Activated T-cell treated with anti-CD3 and anti-CD28 coated beads, Interleukin-2, amount 50 U/mL, for 1 hour (primary cell): ENCODE results near the gene RAB20.

Experiments
- DNase-seq: peaks from one replicate; pipeline ENCODE4 v3.0.0-alpha.2; 2020

RAB20 gene

DNA sequence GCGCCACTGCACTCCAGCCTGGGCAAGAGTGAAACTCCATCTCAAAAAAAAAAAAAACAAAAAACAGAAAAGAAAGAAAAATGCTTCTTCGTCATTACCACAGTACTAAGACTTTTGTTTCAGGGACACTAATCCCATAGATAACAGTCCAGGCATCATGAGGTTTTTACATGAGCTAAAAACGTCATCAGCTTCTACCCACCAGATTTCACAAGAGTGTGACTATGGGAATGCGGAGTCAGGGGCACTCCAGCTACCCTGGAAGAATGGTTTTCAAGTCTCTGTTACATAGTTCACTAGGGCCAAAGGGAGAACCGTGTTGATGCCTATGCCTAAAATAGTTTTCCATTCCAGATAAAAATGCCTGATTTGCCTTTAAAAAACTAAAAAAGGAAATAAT is 33.2 kb downstream of the RAB20 start:
- DNase-seq = no peak

DNA sequence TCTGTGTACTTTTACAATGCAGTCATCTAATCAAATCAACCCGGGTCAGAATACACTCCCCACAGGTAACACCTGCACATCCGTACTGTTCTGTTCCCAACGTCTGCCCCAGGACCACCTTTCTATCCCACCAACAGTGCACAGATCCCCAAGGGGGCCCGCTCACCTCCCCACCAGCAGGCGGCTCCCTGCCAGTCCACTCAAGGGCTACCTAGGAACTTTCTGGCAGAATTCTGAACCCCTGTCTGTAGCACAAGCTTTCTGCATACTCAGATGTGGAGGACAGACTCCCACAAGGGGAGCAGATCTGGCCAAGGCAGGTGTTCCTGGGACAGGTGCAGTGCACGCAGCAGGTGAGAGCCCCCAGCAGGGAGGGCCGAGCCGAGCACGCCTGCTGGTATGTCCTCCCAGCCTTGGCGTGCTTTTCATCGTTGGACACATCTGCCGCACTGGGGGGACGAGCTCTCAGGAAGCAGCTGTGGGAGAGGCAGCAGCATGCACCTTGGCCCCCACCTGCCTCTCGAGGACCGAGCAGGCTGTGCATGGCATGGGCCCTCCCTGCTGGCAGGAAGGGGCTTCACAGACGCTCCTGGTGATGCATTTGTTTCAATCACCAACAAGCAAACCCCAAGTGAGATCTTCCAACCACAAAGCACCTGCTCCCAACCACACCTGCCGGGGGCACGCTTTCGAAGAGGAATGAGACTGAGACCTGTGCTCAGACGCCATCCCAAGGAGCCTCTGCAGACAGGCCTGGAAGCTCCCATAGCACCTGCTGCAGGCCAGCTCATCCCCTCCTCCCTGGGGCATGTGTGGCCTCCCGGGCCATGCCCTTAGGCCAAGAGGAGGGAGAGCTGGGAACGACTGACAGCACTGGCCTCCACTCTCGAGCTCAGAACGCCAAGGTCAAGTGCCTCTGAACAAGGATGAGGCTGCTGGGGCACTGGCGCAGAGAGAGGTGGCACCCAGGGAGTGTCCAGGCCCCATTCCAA is 35.9 kb downstream of the RAB20 start:
- no peak for DNase-seq

DNA sequence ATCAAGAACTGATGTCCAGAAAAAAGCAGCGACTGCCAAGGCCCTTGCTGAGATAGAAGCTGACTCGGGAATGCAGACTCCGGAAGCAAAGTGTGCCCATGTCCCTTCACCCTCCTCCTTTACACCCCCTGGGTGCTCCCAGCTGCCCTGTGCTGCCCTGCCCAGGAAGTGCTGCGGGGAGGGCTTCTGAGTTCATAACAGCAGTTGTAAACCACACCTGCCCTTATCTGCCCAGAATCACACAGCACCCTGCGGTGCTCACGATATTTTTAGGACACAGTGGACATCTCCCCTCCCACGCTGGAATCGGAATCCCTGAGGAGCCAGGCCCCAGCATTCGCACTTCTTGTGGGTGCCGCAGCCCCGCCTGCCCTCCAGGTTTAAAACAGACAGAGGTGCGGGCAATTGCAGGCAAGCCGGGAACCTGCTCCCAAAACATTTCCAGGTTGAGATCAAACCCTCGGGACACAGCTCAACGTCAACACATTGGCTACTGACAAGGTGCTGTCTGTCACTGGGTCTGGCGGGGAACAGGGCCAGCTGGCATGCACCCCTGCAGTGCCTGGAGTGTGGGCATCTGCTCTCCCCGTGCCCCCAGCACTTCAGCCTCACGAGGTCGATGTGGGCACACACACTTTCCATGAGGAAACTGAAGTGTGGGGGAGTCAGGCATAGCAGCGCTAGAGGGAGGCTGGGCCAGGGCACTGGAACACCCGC is 36.8 kb downstream of the RAB20 start:
- no peak for DNase-seq

DNA sequence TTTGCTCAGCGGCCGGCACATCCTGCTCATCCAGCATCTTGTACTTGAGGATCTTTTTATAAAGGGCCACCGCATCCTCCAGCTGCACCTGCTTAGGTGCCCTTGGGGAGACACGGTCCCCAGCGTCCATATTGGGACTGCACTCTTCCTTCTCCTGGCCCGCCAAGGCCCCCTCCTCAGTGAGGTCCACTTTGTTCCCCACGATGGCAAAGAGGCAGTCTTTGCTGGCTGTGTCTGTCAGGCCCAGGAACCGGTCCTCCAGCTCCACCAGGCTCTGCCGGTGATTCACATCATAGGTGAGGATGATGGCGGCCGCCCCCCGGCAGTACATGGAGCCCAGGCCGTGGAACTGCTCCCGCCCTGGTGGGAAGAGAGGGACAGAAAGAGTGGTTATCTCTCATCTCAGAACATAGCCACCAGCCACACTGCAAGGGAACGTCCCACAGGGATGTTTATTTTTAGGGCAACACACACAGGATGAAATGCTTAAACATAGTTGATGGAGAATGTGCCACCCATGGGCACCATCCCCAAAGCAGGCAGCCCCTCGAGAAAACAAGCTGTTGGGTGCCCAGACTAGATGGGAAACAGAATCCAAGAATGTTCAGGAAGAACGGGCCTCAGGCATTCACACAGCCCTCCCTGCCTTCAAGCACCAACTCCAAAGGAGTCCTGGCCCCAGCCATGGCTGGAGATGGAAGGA is 37.5 kb downstream of the RAB20 start:
- no peak for DNase-seq

DNA sequence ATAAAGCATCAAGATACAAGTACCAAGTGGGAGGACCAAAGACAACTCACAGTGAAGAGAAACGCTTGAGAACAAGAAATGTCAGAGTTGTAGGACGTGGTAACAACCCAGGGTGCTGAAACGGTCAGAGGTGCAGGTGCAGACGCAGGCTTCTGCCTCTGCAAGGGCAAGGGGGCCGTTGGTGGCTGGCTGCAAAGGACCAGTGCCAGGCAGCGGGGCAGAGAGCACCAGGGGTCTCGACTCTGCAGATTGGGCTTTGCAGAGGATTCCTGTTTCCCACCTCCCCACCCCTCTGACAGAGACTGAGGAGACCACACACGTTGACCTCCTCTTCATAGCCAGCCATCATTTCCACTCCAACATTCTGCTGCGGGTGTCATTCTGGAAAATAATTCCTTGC is 38.3 kb downstream of the RAB20 start:
- DNase-seq = no peak

DNA sequence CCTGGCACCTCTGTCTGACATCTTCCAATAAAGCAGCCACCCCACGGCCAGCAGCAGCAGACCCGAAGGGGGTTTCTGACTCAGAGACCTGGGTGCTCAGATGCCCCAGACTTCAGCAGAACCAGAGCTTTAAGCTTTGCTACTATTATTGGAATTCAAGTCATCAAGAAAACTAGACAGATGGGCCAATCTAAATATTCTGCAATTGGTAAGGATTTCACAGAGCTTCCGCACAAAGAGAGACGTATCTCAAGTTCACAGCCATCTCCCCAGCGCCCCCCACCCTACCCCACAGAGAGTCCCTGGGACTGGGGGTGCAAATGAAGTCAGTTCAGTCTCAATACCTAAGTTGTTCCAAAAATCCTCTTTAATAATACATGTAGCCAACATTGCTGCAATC is 38.8 kb downstream of the RAB20 start:
- DNase-seq = no peak

DNA sequence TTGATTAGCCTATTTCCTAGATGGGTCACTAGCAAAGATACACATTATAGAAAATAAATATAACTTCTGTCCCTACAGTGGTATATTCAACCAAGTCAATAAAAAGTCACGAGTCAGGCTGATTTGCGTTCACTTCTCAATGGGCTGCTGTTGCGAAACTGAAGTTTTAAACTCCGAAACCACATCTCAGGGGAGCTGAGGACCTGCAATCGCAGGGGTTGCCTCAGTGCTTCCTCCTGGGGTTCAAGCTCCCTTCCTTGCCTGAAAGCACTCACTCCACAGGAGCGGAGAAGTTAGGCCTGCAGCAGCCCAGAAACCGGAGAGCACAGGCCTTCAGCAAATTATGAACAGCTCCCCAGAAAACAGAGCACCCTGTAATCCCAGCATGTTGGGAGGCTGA is 39.6 kb downstream of the RAB20 start:
- no peak for DNase-seq

DNA sequence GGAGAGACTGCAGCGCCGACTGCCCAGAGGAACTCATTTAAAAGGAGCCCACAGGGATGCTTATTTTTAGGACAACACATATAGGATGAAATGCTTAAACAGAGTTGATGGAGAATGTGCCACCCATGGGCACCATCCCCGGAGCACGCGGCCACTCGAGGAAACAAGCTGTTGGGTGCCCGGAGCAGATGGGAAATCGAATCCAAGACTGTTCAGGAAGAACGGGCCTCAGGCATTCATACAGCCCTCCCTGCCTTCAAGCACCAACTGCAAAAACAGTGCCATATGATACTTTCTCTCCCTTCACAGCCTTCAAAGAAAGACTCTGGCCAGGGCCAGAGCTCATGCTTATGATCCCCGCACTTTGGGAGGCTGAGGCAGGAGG is 40.2 kb downstream of the RAB20 start:
- DNase-seq = no peak

DNA sequence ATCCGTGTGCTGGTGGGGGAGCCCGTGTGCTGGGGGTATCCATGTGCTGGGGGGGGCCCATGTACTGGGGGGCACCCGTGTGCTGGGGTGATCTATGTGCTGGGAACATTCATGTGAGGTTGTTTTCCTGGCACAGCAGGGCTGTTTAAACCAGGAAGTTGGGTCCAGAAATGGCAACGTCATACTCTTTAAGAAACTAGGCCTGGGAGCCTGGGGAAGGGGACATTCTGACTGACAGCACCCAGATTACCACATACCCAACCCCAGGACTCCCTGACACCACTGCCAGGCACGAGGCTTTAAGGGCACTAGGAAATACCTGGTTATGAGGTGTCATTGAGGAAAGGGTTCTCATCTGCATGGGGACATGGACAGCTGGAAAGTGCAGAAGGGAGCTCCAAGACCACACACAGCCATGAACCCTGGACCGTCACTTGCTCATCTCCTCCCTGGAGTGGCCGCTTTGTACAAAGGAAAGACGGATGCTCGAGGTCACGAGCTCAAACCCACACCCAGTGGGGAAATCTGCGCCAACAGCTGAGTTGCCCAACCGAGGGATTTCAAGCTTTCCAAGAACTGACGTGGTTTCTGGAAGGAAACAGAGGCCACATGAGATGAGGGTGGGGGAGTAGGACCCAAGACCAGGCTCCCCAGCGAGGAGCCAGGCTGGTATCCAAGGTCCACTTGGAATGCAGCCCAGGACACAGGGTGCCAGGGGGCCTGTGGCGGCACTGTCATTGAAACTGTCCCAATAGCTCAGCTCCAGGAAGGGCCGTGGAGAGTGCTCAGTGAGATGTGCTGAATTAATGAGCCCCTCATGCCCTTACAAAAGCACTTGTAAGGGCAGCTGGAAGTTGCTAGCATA is 40.9 kb downstream of the RAB20 start:
- DNase-seq = no peak

DNA sequence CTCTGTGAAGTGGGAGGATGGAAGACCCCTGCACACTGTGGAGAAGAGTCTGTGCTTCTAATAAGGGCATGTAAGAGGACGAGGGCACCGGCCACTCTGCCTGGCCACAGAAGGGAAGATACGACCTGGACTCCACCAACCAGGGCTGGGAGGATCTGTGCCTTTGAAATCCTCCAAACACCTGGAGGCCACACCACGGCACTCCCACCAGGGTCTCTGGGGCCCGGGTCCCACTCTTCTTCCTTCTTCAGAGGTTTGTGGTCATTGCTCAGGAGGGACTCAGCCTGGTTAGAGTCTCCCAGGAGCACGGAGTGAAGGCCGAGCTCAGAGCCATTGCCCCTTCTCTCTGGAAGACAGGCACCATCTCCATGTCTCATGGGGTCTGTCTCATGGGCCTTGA is 42.0 kb downstream of the RAB20 start:
- DNase-seq = no peak

DNA sequence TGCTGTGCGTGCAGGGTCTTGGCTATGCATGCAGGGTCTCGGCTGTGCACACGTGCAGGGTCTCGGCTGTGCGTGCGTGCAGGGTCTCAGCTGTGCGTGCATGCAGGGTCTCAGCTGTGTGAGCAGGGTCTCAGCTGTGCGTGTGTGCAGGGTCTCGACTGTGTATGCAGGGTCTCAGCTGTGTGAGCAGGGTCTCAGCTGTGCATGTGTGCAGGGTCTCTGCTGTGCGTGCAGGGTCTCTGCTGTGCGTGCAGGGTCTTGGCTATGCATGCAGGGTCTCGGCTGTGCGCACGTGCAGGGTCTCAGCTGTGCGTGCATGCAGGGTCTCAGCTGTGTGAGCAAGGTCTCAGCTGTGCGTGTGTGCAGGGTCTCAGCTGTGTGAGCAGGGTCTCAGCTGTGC is 42.5 kb downstream of the RAB20 start:
- DNase-seq = no peak

DNA sequence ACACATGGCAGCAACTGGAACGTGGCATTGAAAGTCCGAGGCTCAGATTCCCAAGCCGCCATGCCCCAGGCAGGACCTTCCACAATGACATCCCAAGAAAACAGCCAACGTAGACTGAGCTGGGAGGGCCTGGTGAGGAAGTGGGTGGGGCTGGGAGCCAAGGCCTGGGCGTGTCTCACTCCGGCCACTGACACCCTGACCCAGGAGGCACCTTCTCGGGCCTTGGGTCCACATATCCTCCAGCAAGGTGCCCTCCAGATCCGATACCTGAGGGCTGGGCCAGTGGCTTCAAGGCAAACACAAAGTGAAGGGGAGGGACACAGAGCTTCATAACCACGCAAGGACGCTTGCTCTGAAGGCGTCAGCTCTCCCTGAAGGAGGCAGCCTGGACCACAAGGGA is 43.0 kb downstream of the RAB20 start:
- DNase-seq = no peak

DNA sequence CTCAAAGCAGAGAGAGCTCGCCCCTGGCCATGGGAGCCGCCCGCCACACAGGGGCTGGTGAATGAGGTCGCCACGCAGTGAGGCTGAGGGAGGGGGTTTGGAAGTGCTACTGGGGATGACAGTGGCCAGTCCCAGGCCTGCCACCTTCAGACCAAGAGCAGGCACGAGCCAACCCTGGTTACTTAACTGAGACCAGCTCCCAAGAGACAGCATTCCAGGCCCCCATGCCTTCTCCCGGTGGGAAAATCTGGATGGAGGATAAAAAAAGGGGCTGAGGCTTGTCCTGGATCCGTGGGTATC is 43.3 kb downstream of the RAB20 start:
- DNase-seq = no peak

DNA sequence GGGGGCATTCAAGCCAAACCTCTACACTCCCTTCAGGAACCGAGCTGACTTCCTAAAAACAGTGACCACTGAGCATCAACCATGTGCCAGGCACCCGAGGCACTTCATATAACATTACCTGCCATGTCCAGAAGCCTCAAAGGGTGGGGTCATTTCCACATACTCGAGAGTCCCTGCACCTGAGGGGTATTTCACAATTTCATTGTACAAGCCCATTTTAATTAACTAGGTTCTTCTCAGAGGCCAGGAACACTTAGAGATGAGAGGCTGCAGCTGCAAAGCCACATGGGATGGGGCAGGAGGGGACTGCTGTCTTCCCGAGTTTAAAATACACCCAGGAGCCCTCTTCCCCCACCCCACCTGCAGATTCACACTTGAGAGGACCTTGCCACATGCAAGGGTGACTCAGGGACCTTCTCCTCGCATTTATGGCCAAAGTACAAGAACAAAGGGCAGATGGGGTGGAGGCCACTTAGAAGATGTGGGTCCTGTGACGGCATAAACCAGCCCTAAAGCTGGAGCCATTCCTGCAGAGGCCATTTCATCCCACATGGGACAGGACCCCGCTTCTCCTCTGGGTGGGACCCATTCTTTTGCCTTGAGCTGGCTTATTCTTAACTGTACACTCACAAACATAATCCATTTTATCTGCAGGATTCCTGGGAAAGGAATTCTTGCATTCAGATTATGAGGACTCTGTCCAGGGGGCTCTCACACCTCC is 43.9 kb downstream of the RAB20 start:
- no peak for DNase-seq

DNA sequence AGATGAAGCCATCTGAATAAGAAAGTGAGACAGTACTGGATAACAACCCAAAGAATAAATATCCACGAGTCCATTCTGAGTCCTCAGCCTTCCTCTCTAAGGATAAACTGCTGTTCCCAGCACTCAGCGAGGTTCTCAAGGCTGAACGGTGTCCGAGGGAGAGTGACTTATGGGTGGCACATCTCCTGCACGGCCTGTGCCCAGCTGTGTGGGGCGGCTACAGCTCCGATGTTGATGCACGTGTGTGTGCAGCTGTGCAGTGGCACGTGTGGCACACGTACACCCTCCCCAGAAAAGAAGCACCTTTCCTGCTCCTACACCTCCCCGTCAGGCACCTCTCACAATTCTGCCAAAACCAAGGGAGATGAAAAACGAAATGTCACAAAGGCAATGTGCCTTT is 45.0 kb downstream of the RAB20 start:
- no peak for DNase-seq

DNA sequence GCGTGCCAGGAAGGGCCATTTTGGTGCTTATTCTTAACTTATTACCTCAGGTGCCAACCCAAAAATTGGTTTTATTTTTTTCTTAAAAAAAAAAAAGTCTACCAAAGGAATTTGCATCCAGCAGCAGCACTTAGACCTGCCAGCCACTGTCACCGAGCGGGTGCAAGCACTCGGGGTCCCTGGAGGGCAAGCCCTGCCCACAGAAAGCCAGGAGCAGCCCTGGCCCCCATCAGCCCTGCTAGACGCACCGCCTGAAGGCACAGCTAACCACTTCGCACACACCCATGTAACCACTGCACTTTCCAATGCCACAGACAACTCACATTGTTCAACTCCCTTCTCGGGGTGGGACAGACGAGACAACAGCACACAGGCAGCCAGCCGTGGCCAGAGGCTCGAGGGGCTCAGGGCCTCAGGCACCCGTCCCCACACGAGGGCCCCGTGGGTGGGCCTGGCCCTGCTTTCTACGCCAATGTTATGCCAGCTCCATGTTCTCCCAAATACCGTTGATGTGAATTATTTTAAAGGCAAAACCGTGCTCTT is 49.3 kb downstream of the RAB20 start:
- DNase-seq = no peak

DNA sequence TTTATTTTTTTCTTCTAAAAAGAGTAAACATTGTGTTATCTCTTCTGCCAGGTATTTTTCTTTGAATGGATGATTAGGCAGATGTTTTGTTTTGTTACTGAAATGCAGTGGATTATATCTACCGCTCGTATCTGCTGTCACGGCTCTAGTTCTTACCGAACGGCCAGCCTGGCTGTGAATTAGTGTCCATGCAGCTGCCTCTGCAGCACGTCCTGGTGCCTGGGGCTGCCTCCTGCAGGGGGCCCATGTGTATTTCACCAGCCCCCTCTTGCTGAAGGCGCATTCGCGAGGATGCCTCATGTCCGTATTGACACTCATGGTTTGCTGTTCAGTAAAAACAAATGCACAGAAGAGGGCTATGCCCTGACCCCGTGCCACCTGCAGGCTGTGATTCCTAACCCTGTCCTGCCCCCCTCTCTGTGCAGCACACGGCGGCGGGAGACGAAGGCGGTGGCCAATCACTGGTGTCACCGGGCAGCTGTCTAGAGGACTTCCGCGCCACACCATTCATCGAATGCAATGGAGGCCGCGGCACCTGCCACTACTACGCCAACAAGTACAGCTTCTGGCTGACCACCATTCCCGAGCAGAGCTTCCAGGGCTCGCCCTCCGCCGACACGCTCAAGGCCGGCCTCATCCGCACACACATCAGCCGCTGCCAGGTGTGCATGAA is 49.9 kb downstream of the RAB20 start:
- no peak for DNase-seq

DNA sequence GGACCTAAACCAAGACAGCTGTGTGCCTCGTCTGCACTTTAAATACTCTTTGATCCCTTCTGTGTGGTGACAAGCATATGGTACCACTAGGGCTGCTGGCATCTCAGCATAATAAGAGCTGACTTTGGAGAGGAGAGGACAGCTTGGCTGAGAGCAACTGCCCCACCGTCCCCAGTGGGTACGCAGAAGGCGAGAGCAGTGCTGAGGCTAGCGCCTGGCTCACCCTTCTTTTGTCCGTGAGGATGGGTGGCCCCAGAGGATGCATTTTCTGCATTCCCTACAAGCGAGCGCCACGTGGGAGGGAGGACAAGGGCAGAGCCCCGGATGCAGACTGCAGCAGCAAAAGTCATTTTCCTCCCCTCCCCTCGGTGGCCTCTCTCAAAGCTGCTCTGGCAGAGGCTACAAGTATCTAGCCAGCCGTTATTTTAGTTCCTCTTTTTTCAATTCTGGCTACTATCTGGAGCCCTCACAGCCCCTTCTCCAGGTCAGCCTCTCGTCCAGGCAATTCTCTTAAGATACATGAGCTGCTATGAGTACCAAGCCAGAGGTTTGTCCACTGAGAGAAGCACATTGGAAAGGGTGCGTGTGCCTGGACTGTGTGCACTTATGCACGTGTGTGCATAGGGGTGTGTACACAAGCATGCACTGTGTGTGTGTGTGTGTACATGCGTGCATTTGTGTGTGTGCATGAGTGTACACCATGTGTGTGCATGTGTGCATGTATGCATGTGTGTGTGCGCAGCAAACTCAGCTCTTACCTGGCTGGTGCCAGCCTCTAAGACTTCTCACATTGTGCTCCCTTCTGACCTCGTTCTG is 51.3 kb downstream of the RAB20 start:
- no peak for DNase-seq

DNA sequence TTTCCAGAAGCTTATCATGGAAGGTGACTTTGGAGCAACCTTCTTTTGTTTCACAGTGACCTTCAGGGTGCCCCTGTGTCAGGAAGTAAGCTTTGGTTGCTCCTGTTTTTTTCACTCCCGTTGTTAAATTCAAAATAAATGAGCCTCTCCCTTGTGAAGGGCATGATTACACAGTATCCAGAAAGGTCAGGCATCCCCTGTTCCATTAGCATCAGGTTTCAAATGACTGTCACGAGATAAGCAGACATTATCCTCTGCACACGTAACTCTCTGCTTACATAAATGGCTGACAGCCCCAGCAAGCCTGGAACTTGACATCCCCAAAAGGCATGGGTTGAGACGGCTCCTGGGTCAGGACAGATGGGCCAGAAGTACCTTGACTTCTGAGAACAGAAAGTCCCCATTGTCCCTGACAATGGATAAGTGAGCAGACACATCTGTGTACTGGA is 52.0 kb downstream of the RAB20 start:
- no peak for DNase-seq

DNA sequence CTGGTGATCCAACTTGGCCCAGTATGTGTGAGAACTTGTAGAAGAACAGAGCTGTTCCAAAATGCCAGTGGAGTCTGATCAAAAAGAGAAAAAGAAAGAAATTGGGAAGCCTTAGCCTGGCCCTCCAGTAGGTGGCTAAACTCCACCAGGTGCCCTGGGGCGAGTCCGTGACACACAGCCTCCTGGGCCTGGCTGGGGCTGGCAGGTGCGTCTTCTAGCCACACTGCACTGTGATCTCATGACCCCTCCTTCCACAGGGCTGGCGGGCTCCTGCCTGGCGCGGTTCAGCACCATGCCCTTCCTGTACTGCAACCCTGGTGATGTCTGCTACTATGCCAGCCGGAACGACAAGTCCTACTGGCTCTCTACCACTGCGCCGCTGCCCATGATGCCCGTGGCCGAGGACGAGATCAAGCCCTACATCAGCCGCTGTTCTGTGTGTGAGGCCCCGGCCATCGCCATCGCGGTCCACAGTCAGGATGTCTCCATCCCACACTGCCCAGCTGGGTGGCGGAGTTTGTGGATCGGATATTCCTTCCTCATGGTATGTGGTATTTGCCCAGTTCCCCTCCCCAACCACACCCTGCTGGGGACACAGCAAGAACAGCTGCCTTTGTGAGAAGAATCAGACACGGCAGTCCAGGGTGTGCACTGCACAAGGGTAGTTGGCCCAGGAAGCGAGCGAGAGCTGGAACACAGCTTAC is 53.7 kb downstream of the RAB20 start:
- no peak for DNase-seq
